H9 (cell line): ENCODE data around the gene OTUB2. TPM values are rescaled to one million over a fixed set of nuclear protein-coding genes. Genes with fewer than 3 reads are reported as not detected.

Experiments used
- DNase-seq: peaks from one replicate; pipeline ENCODE4 v3.0.0-alpha.2; 2017
- H2AFZ ChIP-seq: one replicate; pipeline ENCODE4 v1.6.1; 2013; ENCODE audit warnings: mild to moderate bottlenecking, low read length, control low read depth, moderate library complexity
- H2AK5ac ChIP-seq: 2 replicates; pipeline ENCODE4 v1.6.1; 2013; ENCODE audit warnings: low read length, control low read depth, mixed read lengths; ENCODE audit not compliant: insufficient read length
- H2BK120ac ChIP-seq: one replicate; pipeline ENCODE4 v1.6.1; 2013; ENCODE audit warnings: low read depth, mild to moderate bottlenecking, low read length, control low read depth, inconsistent platforms; ENCODE audit not compliant: poor library complexity, severe bottlenecking
- H2BK12ac ChIP-seq: 2 replicates; pipeline ENCODE4 v1.6.1; 2013; ENCODE audit warnings: low read length, control low read depth, mixed read lengths, low read depth; ENCODE audit not compliant: insufficient read length
- H2BK15ac ChIP-seq: 2 replicates; pipeline ENCODE4 v1.6.1; 2013; ENCODE audit warnings: low read depth, low read length, control low read depth
- H2BK20ac ChIP-seq: one replicate; pipeline ENCODE4 v1.6.1; 2013; ENCODE audit warnings: low read depth, mild to moderate bottlenecking, low read length, control low read depth, inconsistent platforms; ENCODE audit not compliant: poor library complexity, severe bottlenecking
- H2BK5ac ChIP-seq: 2 replicates; pipeline ENCODE4 v1.6.1; 2013; ENCODE audit warnings: low read length, control low read depth, mixed read lengths; ENCODE audit not compliant: insufficient read length
- H3K14ac ChIP-seq: 2 replicates; pipeline ENCODE4 v1.6.1; 2013; ENCODE audit warnings: low read length, control low read depth; ENCODE audit not compliant: insufficient read depth
- H3K18ac ChIP-seq: 2 replicates; pipeline ENCODE4 v1.6.1; 2013; ENCODE audit warnings: low read depth, mild to moderate bottlenecking, mixed read lengths, low read length, control low read depth; ENCODE audit not compliant: insufficient read length
- H3K23ac ChIP-seq: 2 replicates; pipeline ENCODE4 v1.6.1; 2013; ENCODE audit warnings: low read length, control low read depth, mixed read lengths, low read depth; ENCODE audit not compliant: insufficient read length
- H3K23me2 ChIP-seq: 2 replicates; pipeline ENCODE4 v1.6.1; 2013; ENCODE audit warnings: low read depth, mild to moderate bottlenecking, mixed read lengths, low read length, control low read depth; ENCODE audit not compliant: insufficient read length, poor library complexity, severe bottlenecking
- H3K27ac ChIP-seq: 2 replicates; pipeline ENCODE4 v1.5.1; 2013; ENCODE audit warnings: low read length, control low read depth, mixed read lengths, low read depth; ENCODE audit not compliant: insufficient read length
- H3K27me3 ChIP-seq: 2 replicates; pipeline ENCODE4 v1.6.1; 2013; ENCODE audit warnings: low read length, control low read depth, inconsistent platforms; ENCODE audit not compliant: insufficient read depth
- H3K4ac ChIP-seq: 2 replicates; pipeline ENCODE4 v1.6.1; 2013; ENCODE audit warnings: low read depth, mild to moderate bottlenecking, control low read depth, inconsistent platforms, low read length, moderate library complexity
- H3K4me1 ChIP-seq: 2 replicates; pipeline ENCODE4 v1.6.1; 2013; ENCODE audit warnings: low read length, control low read depth, inconsistent platforms; ENCODE audit not compliant: insufficient read depth
- H3K4me2 ChIP-seq: 2 replicates; pipeline ENCODE4 v1.6.1; 2013; ENCODE audit warnings: low read length, control low read depth, mixed read lengths; ENCODE audit not compliant: insufficient read length, insufficient read depth
- H3K56ac ChIP-seq: 2 replicates; pipeline ENCODE4 v1.6.1; 2013; ENCODE audit warnings: low read depth, mild to moderate bottlenecking, mixed read lengths, low read length, control low read depth; ENCODE audit not compliant: insufficient read length
- H3K79me1 ChIP-seq: 2 replicates; pipeline ENCODE4 v1.6.1; 2013; ENCODE audit warnings: low read depth, mild to moderate bottlenecking, moderate library complexity, low read length, control low read depth, inconsistent platforms; ENCODE audit not compliant: insufficient read depth, poor library complexity, severe bottlenecking
- H3K79me2 ChIP-seq: 2 replicates; pipeline ENCODE4 v1.6.1; 2013; ENCODE audit warnings: low read length, control low read depth, inconsistent platforms; ENCODE audit not compliant: insufficient read depth
- H3K9ac ChIP-seq: 2 replicates; pipeline ENCODE4 v1.6.1; 2013; ENCODE audit warnings: low read length, control low read depth, mixed read lengths; ENCODE audit not compliant: insufficient read length; ENCODE audit errors: extremely low read depth
- H3K9me3 ChIP-seq: one replicate; pipeline ENCODE4 v1.6.1; 2013; ENCODE audit warnings: low read depth, low read length, inconsistent platforms; ENCODE audit not compliant: control insufficient read depth
- H3T11ph ChIP-seq: one replicate; pipeline ENCODE4 v1.6.1; 2013; ENCODE audit warnings: mild to moderate bottlenecking, low read length, control low read depth, inconsistent platforms
- H4K20me1 ChIP-seq: one replicate; pipeline ENCODE4 v1.6.1; 2013; ENCODE audit not compliant: control insufficient read depth, insufficient read length, insufficient read depth
- H4K5ac ChIP-seq: 2 replicates; pipeline ENCODE4 v1.6.1; 2013; ENCODE audit warnings: low read depth, mild to moderate bottlenecking, mixed read lengths, low read length, control low read depth; ENCODE audit not compliant: insufficient read length
- H4K8ac ChIP-seq: replicated peaks from 2 replicates; pipeline ENCODE4 v1.6.1; 2013; ENCODE audit warnings: low read length, control low read depth, mixed read lengths, low read depth; ENCODE audit not compliant: insufficient read length
- H4K91ac ChIP-seq: 2 replicates; pipeline ENCODE4 v1.6.1; 2013; ENCODE audit warnings: low read depth, mild to moderate bottlenecking, moderate library complexity, mixed read lengths, low read length, control low read depth; ENCODE audit not compliant: insufficient read length
- H3K27ac Mint-ChIP-seq, 3 experiments: 2 replicates in 2 of 3; 3 replicates in 1 of 3; pipeline ENCODE4 v1.8.0; 2020 to 2021; ENCODE audit warnings: mixed read lengths in 3 of 3, mild to moderate bottlenecking in 1 of 3, moderate library complexity in 1 of 3
- H3K27me3 Mint-ChIP-seq: 2 replicates; pipeline ENCODE4 v1.8.0; 2021; ENCODE audit warnings: low read depth, mild to moderate bottlenecking, moderate library complexity, mixed read lengths
- H3K36me3 Mint-ChIP-seq, 3 experiments: 2 replicates in 2 of 3; 3 replicates in 1 of 3; pipeline ENCODE4 v1.8.0; 2020 to 2021; ENCODE audit warnings: low read depth in 3 of 3, mixed read lengths in 3 of 3; ENCODE audit not compliant: insufficient read depth in 1 of 3
- H3K4me1 Mint-ChIP-seq, 2 experiments: 2 replicates each; pipeline ENCODE4 v1.8.0; 2020; ENCODE audit warnings: mixed read lengths in 2 of 2
- H3K4me3 Mint-ChIP-seq, 2 experiments: 2 replicates in 1 of 2; 3 replicates in 1 of 2; pipeline ENCODE4 v1.8.0; 2020 to 2021; ENCODE audit warnings: mild to moderate bottlenecking in 2 of 2, mixed read lengths in 2 of 2, moderate library complexity in 1 of 2
- H3K9me3 Mint-ChIP-seq, 2 experiments: 2 replicates in 1 of 2; 3 replicates in 1 of 2; pipeline ENCODE4 v1.8.0; 2020; ENCODE audit warnings: mild to moderate bottlenecking in 2 of 2, mixed read lengths in 2 of 2, moderate library complexity in 1 of 2
- WGBS: extraction: QIAGEN DNeasy Blood & Tissue Kit; methylation state at CpG from one replicate; pipeline ENCODE4 v1.1.7; 2013; ENCODE audit warnings: missing lambda C conversion rate, low lambda C conversion rate, mixed read lengths; ENCODE audit not compliant: insufficient read length; ENCODE audit errors: extremely low coverage; 5-methylcytosine and 5-hydroxymethylcytosine counted together
- total RNA-seq: library from RNA; stranded (reverse); gene quantifications from 2 replicates; pipeline ENCODE4 v1.2.1, GENCODE V29; 2021
- TF ChIP-seq, protein P1 (sequence below): fragments of 200-600 bp; sonication (generic); conservative IDR thresholded peaks from 3 replicates; pipeline ENCODE4 v1.8.0; 2021; ENCODE audit warnings: antibody characterized with exemption, mild to moderate bottlenecking

Gene OTUB2
- total RNA-seq, 1 experiment from 2014 or later, result 3.6 TPM

GRCh38 chr14:94089479-94089878 lies 63.3 kb downstream of the OTUB2 start:
- no peak overlapping the region for H4K8ac ChIP-seq
- H3K36me3 Mint-ChIP-seq, result peaks cover 4% of the 10 kb centered on the region in 3 experiments; a peak in 5 of 7 replicates
- no peak overlapping the region for H2BK15ac ChIP-seq
- no peak overlapping the region for H3K56ac ChIP-seq
- no peak overlapping the region for H2AK5ac ChIP-seq
- no peak overlapping the region for H4K5ac ChIP-seq
- no peaks in the 10 kb centered on the region for H3K4me1 ChIP-seq
- no peak overlapping the region for H3K18ac ChIP-seq
- H3K23me2 ChIP-seq, result no peaks in the 10 kb centered on the region
- H3K79me2 ChIP-seq, result no peaks in the 10 kb centered on the region
- H3K9me3 Mint-ChIP-seq, result peaks cover 2 to 3% of the 10 kb centered on the region in 2 experiments; a peak in 1 of 5 replicates
- WGBS, result no CpG with 5 or more reads among the region's 4 CpGs
- H3K79me1 ChIP-seq, result no peaks in the 10 kb centered on the region
- no peak overlapping the region for H3K27ac ChIP-seq
- H3K27me3 Mint-ChIP-seq, result no peaks in the 10 kb centered on the region
- H4K91ac ChIP-seq, result no peak overlapping the region
- no peak for DNase-seq
- no peak overlapping the region for H3K4me3 Mint-ChIP-seq
- H3K4ac ChIP-seq, result no peak overlapping the region
- no peaks in the 10 kb centered on the region for H4K20me1 ChIP-seq
- H3K27me3 ChIP-seq, result no peaks in the 10 kb centered on the region
- no peak overlapping the region for H2BK5ac ChIP-seq
- no peaks in the 10 kb centered on the region for H3K9me3 ChIP-seq
- no peak overlapping the region for H2BK120ac ChIP-seq
- TF ChIP-seq, protein P1, sequence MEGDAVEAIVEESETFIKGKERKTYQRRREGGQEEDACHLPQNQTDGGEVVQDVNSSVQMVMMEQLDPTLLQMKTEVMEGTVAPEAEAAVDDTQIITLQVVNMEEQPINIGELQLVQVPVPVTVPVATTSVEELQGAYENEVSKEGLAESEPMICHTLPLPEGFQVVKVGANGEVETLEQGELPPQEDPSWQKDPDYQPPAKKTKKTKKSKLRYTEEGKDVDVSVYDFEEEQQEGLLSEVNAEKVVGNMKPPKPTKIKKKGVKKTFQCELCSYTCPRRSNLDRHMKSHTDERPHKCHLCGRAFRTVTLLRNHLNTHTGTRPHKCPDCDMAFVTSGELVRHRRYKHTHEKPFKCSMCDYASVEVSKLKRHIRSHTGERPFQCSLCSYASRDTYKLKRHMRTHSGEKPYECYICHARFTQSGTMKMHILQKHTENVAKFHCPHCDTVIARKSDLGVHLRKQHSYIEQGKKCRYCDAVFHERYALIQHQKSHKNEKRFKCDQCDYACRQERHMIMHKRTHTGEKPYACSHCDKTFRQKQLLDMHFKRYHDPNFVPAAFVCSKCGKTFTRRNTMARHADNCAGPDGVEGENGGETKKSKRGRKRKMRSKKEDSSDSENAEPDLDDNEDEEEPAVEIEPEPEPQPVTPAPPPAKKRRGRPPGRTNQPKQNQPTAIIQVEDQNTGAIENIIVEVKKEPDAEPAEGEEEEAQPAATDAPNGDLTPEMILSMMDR, result no peak
- H3T11ph ChIP-seq, result no peak overlapping the region
- H3K27ac Mint-ChIP-seq, result no peak overlapping the region
- no peak overlapping the region for H3K4me2 ChIP-seq
- no peak overlapping the region for H3K23ac ChIP-seq
- peaks cover 0 to 5% of the 10 kb centered on the region in 2 experiments; a peak in 3 of 4 replicates for H3K4me1 Mint-ChIP-seq
- H2BK12ac ChIP-seq, result no peak overlapping the region
- H2BK20ac ChIP-seq, result no peak overlapping the region
- no peak overlapping the region for H2AFZ ChIP-seq
- no peak overlapping the region for H3K14ac ChIP-seq
- no peak overlapping the region for H3K9ac ChIP-seq
